GM12878 (cell line): Measurements from ENCODE around the gene VKORC1. TPM values are rescaled to one million over a fixed set of nuclear protein-coding genes. Genes with fewer than 3 reads are reported as not detected.

Experiments
- ATAC-seq: fragments of 200-7000 bp; cut with Tn5 transposase; 3 replicates; pipeline ENCODE4 v1.9.1; 2020; ENCODE audit warnings: mild to moderate bottlenecking, moderate library complexity
- BruUV-seq: library from RNA; stranded (reverse); fragments of 400-500 nt; replicated peaks from 2 replicates; lab custom pipeline; 2021; lab: Mats Ljungman, UMichigan
- CTCF ChIA-PET: fragments of 300-600 bp; sonication (Branson Sonifier 250); formaldehyde crosslinking; extraction: SDS; loops from one replicate; lab custom pipeline; 2021; ENCODE audit warnings: inconsistent platforms; lab: Yijun Ruan, JAX
- POLR2A ChIA-PET: fragments of 350-600 bp; formaldehyde crosslinking; extraction: SDS; loops from one replicate; lab custom pipeline; 2021; ENCODE audit warnings: inconsistent platforms; lab: Charles Lee
- RAD21 ChIA-PET: fragments of 300-600 bp; sonication (Branson Sonifier 250); formaldehyde crosslinking; loops from one replicate; lab custom pipeline; 2023; ENCODE audit warnings: antibody characterized with exemption; ENCODE audit not compliant: unreplicated experiment; lab: Charles Lee
- SMC1A ChIA-PET: fragments of 300-600 bp; sonication (Branson Sonifier 250); formaldehyde crosslinking; loops from one replicate; lab custom pipeline; 2023; ENCODE audit not compliant: unreplicated experiment, uncharacterized antibody; lab: Charles Lee
- DNase-seq: peaks from one replicate; pipeline ENCODE4 v3.0.0-alpha.2; 2011; ENCODE audit warnings: low read depth, low spot score
- FAIRE-seq: peaks from 3 replicates; lab custom pipeline; 2011; peaks lifted over from hg19 to GRCh38; lab: Jason Lieb, UNC
- H2AFZ ChIP-seq: 2 replicates; pipeline ENCODE4 v1.6.0; 2011; ENCODE audit warnings: low read depth, low read length, control low read depth; ENCODE audit not compliant: control insufficient read depth
- H3K27ac ChIP-seq: 2 replicates; pipeline ENCODE4 v1.5.1; 2011; ENCODE audit warnings: control low read depth; ENCODE audit not compliant: control insufficient read depth, insufficient read depth
- H3K27me3 ChIP-seq, 2 experiments: replicated peaks in 1 of 2; 2 replicates each; pipeline versions ENCODE4 v1.6.0 to v1.6.1; 2011; ENCODE audit warnings: low read length in 1 of 2; ENCODE audit not compliant: control insufficient read depth in 2 of 2, insufficient read depth in 2 of 2
- H3K36me3 ChIP-seq, 2 experiments: 2 replicates each; pipeline ENCODE4 v1.5.1; 2011; ENCODE audit warnings: low read length in 1 of 2; ENCODE audit not compliant: control insufficient read depth in 2 of 2, insufficient read depth in 2 of 2
- H3K4me1 ChIP-seq: 2 replicates; pipeline ENCODE4 v1.6.1; 2011; ENCODE audit warnings: mild to moderate bottlenecking, low read length, moderate library complexity, mixed read lengths; ENCODE audit not compliant: control insufficient read depth, insufficient read depth
- H3K4me2 ChIP-seq: 2 replicates; pipeline ENCODE4 v1.6.0; 2011; ENCODE audit warnings: control low read depth; ENCODE audit not compliant: control insufficient read depth, insufficient read depth
- H3K4me3 ChIP-seq: fragments of 200-600 bp; sonication (generic); 2 replicates; pipeline ENCODE4 v1.5.1; 2016
- H3K79me2 ChIP-seq: 2 replicates; pipeline ENCODE4 v1.6.0; 2011; ENCODE audit warnings: low read length; ENCODE audit not compliant: control insufficient read depth, insufficient read depth
- H3K9ac ChIP-seq: 2 replicates; pipeline ENCODE4 v1.8.0; 2011; ENCODE audit warnings: low read length, control low read depth, mixed read lengths; ENCODE audit not compliant: control insufficient read depth, insufficient read depth
- H3K9me3 ChIP-seq: replicated peaks from 3 replicates; pipeline ENCODE4 v1.5.1; 2011; ENCODE audit warnings: mild to moderate bottlenecking, low read length; ENCODE audit not compliant: control insufficient read depth, insufficient read depth
- H4K20me1 ChIP-seq: 2 replicates; pipeline ENCODE4 v1.6.0; 2011; ENCODE audit not compliant: control insufficient read depth, insufficient read depth
- CHD1 ChIP-seq: IDR thresholded peaks from 2 replicates; pipeline ENCODE4 v1.6.1; 2012; ENCODE audit warnings: low read depth, low read length, improper control_type of control experiment
- EED ChIP-seq: sonication (generic); IDR thresholded peaks from 2 replicates; pipeline ENCODE4 v1.6.1; 2016; ENCODE audit warnings: antibody characterized with exemption, low read depth
- EGR1 ChIP-seq, 2 experiments: IDR thresholded peaks; 1 replicate in 1 of 2; 2 replicates in 1 of 2; pipeline ENCODE4 v1.6.1; 2011 to 2012; ENCODE audit warnings: low read depth in 2 of 2, low read length in 2 of 2, borderline replicate concordance in 1 of 2, mild to moderate bottlenecking in 1 of 2, moderate library complexity in 1 of 2
- EZH2 ChIP-seq: IDR thresholded peaks from 2 replicates; pipeline ENCODE4 v1.6.1; 2012; ENCODE audit warnings: low read depth, mild to moderate bottlenecking, control low read depth, inconsistent platforms, low read length, borderline replicate concordance; ENCODE audit not compliant: control insufficient read depth
- MYB ChIP-seq: fragments of 150-350 bp; IDR thresholded peaks from 2 replicates; pipeline ENCODE4 v1.6.1; 2014; ENCODE audit warnings: mild to moderate bottlenecking, low read depth, low read length, borderline replicate concordance
- WGBS: methylation state at CpG from one replicate; pipeline ENCODE4 v1.1.6; 2016; ENCODE audit warnings: low lambda C conversion rate; ENCODE audit not compliant: insufficient replicate concordance, insufficient coverage; ENCODE audit errors: missing lambda C conversion rate; 5-methylcytosine and 5-hydroxymethylcytosine counted together
- in situ Hi-C: fragments of 300-500 bp; cut with MboI; formaldehyde crosslinking; loops from 9 replicates; pipeline ENCODE4 v1.14.3; 2018; ENCODE audit warnings: mixed read lengths
- intact Hi-C: fragments of 100-400 bp; cut with micrococcal nuclease; formaldehyde crosslinking; loops from one replicate; pipeline ENCODE4 v1.14.2; 2022; ENCODE audit not compliant: unreplicated experiment
- polyA plus RNA-seq, 11 experiments: library from polyadenylated mRNA; depleted of rRNA in 4 of 11; unstranded in 6 of 11; stranded (reverse) in 5 of 11; fragments of >200 nt; fragmentation: Nextera tagmentation in 4 of 11; fragmentation: Illumina TruSeq in 1 of 11; extraction: Ambion mirVana in 4 of 11; extraction: Trizol in 1 of 11; gene quantifications; 1 replicate in 1 of 11; 2 replicates in 10 of 11; pipeline versions ENCODE4 v1.2.1 to v1.2.3, GENCODE V29; 2011 to 2016; ENCODE audit warnings: inconsistent platforms in 2 of 11, missing spikeins in 2 of 11, low read depth in 1 of 11
- total RNA-seq, 4 experiments: library from RNA; depleted of rRNA in 3 of 4; stranded (reverse); fragments of >200 nt in 3 of 4; fragmentation: Illumina TruSeq in 1 of 4; extraction: Trizol in 1 of 4; gene quantifications; 2 replicates each; pipeline versions ENCODE4 v1.2.1 to v1.2.3, GENCODE V29; 2013 to 2021
- TF ChIP-seq, protein P1 (sequence below): fragments of 450-650 bp; IDR thresholded peaks from 2 replicates; pipeline ENCODE4 v1.6.1; 2018; ENCODE audit warnings: borderline replicate concordance, mild to moderate bottlenecking; ENCODE audit not compliant: partially characterized antibody
- TF ChIP-seq, protein P2 (sequence below): IDR thresholded peaks from 2 replicates; pipeline ENCODE4 v1.6.1; 2011; ENCODE audit warnings: mild to moderate bottlenecking, low read depth, low read length, moderate library complexity; ENCODE audit not compliant: insufficient replicate concordance

The VKORC1 gene
- total and polyA plus RNA-seq, 10 of the 15 experiments (the other 5 are each of a cell fraction or from before 2014, with no cell fraction given): 19.8 to 140 (median 57.7) TPM

DNA sequence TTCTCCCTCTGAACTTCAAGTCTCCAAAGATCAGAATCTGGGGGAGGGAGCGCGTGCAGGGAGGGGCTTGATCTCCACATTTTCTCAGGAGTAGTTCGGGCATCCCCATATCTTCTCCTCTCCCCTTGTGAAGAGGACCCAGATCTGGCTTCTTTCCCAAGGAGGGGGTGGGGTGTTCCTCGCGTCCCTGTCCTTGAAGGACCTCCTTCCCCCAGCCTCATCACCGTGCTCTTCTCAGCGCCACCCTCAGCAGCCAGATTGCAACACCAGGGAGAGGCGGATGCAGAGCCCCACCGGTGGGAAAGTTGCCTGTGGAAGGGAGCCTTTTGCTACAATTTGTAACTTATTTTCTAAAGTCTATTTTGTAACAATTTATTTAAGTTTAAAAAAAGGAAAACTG is 11.5 kb downstream of the VKORC1 start:
- BruUV-seq: no TSS peak
- intact Hi-C loops: no loop called here
- no peak for TF ChIP-seq MYB
- TF ChIP-seq, protein P1, sequence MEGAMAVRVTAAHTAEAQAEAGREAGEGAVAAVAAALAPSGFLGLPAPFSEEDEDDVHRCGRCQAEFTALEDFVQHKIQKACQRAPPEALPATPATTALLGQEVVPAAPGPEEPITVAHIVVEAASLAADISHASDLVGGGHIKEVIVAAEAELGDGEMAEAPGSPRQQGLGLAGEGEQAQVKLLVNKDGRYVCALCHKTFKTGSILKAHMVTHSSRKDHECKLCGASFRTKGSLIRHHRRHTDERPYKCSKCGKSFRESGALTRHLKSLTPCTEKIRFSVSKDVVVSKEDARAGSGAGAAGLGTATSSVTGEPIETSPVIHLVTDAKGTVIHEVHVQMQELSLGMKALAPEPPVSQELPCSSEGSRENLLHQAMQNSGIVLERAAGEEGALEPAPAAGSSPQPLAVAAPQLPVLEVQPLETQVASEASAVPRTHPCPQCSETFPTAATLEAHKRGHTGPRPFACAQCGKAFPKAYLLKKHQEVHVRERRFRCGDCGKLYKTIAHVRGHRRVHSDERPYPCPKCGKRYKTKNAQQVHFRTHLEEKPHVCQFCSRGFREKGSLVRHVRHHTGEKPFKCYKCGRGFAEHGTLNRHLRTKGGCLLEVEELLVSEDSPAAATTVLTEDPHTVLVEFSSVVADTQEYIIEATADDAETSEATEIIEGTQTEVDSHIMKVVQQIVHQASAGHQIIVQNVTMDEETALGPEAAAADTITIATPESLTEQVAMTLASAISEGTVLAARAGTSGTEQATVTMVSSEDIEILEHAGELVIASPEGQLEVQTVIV: no peak
- no peak for TF ChIP-seq EED
- TF ChIP-seq EZH2: no peak
- TF ChIP-seq EGR1 (IDR thresholded peaks at IDR 0.05; ENCODE audit: borderline replicate concordance in 1 of 2, low read depth in 2 of 2, low read length in 2 of 2): no peak
- TF ChIP-seq CHD1: no peak
- TF ChIP-seq, protein P2, sequence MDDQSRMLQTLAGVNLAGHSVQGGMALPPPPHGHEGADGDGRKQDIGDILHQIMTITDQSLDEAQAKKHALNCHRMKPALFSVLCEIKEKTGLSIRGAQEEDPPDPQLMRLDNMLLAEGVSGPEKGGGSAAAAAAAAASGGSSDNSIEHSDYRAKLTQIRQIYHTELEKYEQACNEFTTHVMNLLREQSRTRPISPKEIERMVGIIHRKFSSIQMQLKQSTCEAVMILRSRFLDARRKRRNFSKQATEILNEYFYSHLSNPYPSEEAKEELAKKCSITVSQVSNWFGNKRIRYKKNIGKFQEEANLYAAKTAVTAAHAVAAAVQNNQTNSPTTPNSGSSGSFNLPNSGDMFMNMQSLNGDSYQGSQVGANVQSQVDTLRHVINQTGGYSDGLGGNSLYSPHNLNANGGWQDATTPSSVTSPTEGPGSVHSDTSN: no peak

More for the DNA sequence above, 11.5 kb downstream of the VKORC1 start:
- Histone ChIP-seq H3K36me3 (peaks cover 0 to 7% of the 10 kb centered on the region in 2 experiments; a peak in 3 of 4 replicates), H3K4me3 (no peak overlapping the region), H3K79me2 (no peaks in the 10 kb centered on the region; the same call in 1 of the 2 replicates), H3K4me1 (no peaks in the 10 kb centered on the region), H3K4me2 (no peak overlapping the region), H4K20me1 (no peaks in the 10 kb centered on the region; the same call in 1 of the 2 replicates), H3K9ac (no peak overlapping the region), H2AFZ (no peak overlapping the region), H3K27ac (no peak overlapping the region), H3K9me3 (no peaks in the 10 kb centered on the region), H3K27me3 (no peaks in the 10 kb centered on the region)
- no peak for DNase-seq
- ChIA-PET RAD21 (no interaction called here), CTCF (interaction anchor here (1.3 kb wide), 1 partner anchor 59 kb away, joined by 3 read pairs; no protein-coding TSS in a partner anchor), POLR2A (no interaction called here), SMC1A (no interaction called here)
- in situ Hi-C loops: no loop called here
- ATAC-seq: no peak
- WGBS: 91% methylated on average over 9 of the region's 9 CpGs
- FAIRE-seq: no peak
